NOMO-1 treated with dmso at 0.1 percent for 144 hours (cell line): ENCODE measurements around the gene LGR4.

Experiments
- DNase-seq: peaks from one replicate; lab custom pipeline; 2025; ENCODE audit not compliant: unreplicated experiment; lab: John Stamatoyannopoulos, UW

LGR4 gene

GRCh38 chr11:27403195-27403594 lies 69.4 kb downstream of the LGR4 start:
- DNase-seq: no peak

GRCh38 chr11:27402450-27402849 lies 70.1 kb downstream of the LGR4 start:
- no peak for DNase-seq

DNA sequence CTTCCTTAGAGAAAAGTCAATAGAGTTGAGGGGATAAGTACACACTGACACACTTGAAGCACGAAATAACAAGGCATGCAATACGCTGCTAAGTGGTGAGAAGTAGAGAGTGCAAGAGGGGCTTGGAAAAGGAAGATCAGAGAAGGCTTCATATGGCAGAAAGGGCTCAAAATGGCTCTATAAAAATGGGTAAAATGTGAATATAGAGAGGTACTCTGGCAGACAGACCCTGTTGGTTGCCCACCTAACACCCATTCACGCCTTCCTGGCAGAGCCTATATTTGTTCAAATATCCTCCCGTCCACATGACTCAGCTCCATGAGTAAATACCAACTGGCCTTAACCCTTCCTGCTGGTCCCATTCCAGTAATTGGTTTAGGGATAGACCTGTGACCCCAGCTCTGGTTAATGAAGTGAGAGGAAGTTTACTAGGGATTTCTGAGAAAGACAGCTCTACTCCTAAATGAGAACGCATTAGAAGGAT lies 70.7 kb downstream of the LGR4 start:
- DNase-seq: no peak

DNA sequence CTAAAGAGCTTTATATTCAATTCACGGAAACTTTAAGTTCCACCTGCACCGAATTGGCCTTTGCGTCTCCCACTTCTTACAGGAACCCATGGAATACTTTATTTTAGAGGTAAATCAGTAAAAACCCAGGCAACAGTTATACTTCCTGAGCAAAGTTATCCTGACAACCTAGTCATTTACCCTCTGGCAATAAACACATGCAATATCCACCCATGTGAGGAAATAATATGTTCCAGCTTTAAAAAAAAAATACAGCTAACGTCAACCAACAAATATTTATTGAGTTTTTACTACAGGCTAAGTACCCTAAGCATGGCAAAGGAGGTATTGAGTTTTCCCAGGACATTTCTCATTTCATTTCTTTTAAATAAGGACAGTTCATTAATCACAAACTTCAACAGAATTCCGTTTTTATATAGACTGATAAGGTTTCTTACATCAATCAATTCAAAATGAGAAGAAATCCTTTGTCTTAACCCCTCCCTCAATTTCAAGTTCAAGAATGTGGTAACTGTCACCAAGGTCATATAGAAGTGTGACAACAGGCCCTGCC lies 71.2 kb downstream of the LGR4 start:
- DNase-seq: no peak

- DNase-seq: no peak
Observed at GRCh38 chr11:27398400-27398770, 74.2 kb downstream of the LGR4 start.

DNA sequence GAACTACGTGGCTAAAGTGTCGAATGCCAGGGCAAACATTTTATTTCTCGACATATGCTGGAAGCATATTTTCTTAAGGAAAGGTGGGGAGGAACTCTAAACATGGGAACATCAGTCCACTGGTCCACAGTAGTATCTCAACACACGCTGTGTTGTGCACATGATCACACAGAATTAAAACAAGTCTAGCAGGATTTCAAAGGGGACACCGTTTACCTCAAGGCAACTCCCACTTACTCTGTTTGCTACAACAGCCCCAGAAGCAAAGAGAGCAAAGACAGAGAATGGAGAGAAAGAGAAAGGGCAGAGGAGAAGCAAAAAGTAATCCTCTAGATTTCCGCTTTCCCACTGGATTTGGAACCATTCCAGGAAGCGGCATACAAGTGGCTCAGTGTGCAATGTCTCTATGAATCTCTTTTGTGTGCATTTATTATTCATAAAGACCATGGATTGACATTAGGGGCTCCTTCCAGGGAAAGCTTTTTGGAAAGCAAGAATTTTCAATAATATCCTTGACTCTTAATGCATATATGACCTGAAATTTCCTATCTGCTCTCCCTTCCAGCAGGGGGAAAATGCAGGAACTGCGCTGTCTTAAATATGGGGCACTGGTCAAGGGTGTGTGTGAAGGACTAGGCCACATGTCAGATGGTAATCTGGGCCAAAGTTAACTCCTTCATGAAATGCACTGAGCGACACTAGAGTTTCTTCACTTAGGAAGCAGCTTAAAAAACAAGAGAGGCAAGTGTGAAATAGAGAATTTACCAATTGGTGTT lies 74.8 kb downstream of the LGR4 start:
- no peak for DNase-seq

DNA sequence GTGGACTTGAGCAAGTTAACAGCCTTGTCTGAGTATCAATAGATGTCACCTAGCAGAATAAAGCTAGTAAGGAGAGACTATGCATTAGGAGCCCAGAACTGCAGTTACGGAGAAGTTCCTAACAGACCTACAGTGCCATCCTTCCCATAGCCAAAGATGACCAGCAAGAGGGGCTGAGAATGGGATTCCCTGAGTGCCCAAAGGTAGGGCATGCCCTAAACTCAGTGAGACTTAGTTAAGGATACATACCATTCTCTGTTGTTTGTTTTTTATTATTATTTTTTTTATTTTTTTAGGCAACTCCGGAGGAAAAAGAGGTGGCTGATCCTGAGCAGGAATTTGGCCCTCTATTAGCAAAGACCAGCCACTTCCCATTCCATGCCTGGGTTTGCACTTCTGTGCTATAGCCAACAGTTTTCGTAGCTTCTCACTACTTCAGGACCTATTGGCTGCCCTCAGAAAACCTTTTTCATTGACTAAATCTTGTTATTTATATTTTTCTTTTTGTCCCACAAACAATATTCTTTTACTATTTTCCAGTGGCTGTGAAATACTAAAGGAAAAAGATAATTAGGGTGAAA lies 76.2 kb downstream of the LGR4 start:
- DNase-seq: no peak

DNA sequence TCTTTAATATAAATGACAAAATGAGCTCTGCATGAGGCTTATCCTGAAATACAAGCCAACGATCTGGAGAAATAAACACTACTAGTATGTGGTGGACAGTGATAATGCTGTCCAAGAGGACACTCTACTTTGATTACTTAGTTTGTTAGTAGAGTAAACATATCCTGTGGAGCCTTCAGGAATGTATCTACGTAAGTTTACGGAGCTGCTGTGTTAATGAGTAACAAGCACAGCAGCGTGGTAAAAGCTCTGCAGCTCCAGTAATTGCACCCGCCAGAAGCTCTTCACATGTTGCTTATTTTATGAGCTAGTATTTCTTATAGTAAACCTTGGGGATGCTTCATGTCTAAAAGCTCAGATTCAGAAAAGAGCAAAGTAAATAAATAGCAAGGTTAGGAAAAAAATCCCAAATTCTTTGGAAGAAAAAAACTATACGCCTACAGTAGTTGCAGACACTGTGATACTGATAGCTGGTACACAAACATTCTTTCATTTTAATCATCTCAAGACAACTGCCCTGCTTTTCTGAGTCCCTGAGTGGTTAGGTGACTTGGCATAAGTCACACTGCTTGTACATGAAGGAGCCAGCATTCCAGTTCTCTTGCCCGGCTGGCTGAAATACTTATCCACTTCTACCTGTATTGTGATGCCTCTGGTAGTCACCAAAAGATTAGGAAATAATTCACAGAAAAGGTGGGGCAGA lies 76.9 kb downstream of the LGR4 start:
- DNase-seq: no peak

- no peak for DNase-seq
Observed at GRCh38 chr11:27394781-27395228, 77.8 kb downstream of the LGR4 start.

DNA sequence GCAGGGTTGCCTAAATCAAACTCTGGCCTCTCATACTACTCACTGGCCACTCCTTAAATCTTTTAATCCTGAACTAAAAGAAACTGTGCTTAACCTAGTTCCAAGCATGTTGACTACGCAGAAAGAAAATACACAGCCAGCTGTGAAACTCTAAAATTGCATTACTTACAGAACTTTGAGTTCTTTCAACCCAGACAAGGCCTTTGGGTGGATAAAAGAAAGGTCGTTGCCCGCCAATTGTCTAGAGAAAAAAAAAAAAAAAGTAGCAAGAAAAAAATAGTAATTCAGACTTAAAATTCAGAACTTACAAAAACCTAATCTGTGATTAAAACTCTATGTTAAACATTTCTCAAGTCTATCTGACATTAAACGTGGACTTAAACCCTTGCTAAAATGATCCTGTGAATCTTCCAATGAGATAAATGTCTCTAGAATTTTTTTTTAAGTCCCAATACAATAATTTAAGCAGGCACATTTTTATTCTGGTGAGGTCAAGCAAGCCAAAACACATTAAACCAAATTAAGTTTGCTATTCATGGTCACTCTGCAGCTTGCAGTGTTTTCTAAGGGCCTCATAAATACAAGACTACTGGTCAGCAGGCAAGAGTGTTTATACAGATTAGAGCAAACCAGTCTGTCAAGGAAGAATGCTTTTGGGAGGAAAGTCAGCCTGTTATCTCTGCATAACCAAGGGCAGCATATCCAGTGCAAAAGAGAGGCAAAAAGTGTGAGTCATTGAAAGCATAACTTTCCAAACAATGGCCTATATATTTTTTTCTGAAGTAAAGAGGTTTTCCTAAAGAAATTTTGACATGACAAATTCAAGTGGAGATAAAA lies 80.1 kb downstream of the LGR4 start:
- DNase-seq: no peak

DNA sequence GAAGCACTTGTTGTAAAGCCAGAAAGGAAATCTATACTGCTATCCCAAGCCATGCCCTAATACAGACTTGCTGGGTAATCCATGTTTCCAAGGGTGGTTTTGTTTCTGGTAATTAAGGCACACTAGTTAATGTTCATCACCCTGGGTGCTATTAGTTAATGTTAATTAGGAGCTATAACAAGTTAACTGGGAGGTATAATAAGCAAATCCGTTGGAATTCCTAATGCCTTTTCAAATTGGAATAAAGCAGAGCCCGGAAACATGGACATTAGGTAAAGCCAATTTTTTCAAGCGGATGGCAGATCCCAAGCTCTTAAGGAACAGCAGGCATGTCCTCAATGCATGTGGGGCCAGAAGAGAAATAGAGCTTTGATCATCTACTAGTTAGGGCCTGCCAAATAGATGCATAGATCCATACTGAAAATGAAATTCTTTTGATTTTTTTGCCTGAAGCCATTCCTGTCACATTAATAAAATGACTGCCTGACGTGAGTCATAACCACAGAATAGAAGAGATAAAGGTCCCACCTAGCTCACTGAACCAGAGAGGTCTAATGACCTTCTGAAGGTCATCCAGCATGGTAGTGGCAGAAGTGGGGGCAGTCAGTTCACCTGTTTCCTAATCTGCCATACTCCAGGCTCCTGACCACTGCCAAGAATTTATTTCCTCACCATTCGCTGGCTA lies 81.1 kb downstream of the LGR4 start:
- no peak for DNase-seq

DNA sequence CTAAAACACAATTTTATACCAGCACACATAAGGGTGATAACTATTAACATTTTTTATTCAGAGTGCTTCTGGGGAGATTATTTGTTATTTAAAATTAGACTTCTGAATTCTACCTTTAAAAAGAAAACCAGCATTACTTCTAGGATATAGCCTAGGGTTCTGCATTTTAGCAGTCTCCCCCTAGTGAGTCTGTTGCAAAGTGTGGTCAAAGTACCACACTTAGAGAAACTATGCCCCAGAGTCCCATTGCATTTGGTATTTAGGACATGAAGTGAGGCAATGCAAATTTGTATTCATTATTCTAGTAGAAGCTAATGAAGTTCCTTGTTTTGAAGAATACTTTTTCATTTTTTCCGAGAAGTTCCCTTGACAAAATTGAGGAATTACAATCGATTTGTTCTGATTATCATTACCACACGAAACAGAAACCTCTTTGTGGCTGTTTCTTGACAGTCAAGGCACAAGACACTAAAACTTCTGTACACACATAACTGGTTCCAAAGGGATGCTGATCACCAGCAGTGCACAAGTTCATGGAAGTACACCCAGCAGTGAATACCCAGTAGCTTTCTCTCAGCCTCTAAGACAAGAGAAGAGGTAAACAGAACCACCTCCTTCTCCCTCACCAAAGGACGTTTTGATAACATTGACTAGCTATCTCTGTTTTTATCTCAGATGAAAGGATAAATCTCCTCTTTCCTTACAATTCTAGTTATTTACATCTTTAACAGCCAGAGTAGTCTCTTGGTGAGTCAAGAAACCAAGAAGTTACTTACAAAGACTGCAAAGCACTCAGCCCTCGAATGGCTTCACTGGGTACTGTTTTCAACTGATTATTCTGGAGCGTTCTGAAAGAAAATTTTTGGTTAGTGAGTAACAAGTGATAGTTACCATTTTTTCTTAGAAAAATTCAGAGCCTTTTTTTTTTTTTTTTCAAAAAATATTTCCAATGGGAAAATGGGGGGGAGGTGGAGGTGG lies 82.0 kb downstream of the LGR4 start:
- DNase-seq: no peak

GRCh38 chr11:27388869-27389268 lies 83.7 kb downstream of the LGR4 start:
- DNase-seq: no peak

DNA sequence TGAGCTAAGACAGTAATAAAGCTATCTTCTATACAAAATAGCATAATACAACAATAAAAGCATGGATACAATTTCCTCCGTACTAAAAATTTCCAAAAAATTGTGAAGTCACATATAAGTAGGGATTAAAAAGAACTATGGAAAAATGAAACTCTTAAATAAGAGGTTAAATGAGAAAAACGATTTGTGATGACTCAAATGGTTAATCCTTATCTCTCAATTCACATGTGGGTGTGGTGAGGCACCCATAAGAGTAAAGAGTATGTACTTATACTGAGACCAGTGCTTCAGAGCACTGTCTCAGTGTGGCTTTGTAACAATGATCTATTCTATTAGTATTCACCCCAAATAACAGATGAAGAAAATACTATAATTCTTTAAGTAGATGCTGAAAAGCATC lies 84.6 kb downstream of the LGR4 start:
- DNase-seq: no peak

DNA sequence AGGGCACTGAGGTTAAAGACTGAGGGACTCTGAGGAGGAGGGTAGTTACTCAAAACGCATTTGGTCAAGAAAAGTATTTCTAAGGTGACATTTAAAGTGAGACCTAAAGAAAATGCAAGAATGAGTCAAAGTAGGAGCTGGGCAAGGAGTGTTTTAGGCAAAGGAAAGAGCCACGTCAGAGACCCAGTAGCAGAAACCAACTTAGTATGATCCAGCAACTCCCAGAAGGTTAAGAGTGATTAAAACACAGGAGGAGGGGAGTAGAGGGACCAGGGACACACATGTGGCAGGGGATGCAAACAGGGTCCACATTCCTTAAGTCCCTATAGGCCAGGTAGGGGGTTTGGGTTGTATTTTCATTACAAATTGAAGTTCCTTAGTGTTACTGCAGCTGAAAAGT lies 85.2 kb downstream of the LGR4 start:
- no peak for DNase-seq

DNA sequence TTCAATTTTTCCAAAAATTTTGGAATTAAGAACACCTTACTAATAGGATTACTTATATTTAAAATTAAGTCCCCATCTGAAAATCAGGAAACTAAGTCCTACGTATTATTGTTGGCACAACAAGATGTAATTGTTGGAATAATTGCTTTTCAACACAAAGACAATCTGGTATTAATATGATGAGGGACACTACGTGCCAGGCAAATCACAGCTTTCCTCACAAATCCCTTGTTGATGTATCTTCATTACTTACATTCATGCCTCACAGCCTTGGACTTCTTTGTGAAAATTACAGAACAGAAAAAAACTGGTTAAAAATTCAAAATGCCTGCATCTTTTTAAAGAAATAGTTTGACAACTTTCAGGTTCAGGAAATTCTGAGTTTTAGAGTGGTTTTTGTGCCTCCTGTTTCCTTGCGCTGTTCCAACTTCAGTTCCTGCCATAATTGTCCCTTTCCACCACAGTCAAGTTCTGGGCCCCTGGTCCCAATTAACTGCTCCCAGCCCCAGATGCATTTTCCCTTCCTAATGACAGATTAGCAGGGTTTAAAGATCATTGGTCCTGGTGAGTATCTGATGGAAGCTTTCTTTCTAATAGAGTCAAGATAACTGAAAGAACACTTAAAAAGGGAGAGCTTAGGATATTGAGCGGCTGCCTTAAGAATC lies 86.3 kb downstream of the LGR4 start:
- DNase-seq: no peak

GRCh38 chr11:27385245-27385644 lies 87.3 kb downstream of the LGR4 start:
- no peak for DNase-seq

DNA sequence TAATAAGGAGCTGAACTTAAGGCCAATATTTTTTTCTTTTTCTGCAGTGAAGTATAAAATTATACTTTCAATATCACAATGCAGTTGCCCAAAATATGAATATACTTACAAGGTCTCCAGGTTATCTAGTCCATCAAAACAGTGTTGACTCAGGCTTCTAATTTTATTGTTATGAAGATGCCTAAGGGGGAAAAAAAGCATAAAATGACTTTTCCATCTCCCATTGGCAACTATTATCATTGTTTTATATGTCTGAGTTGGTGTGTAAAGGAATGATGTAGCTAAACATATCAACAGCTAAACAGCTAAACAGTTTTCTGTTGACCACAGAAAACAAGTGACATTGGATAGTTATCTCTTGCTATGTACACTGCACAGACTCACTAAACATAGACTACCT lies 88.4 kb downstream of the LGR4 start:
- DNase-seq: no peak

DNA sequence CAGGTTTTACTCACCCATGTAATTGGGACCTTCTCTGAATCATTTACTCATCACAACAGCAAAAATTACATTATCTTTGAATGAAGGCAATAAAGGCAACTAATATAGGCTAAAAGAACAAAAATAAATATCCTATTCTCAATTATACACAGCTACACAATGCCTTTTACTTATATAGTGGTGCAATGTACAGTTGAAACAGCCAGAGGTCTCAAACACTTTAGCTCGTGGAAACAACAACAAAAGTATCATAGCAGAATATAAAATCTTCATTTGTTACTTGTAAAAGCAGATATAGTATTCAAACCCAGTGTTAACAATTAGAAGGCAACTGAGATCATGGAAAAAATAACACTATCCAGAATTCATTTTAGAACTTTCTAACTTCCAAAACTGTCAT lies 88.9 kb downstream of the LGR4 start:
- no peak for DNase-seq
